Measurements from ENCODE around the gene RBM7. TPM values are rescaled to one million over a fixed set of nuclear protein-coding genes. Genes with fewer than 3 reads are reported as not detected.
A peak's percentile ranks its signal among the peaks of the same experiment; 100 is the strongest.

The RBM7 gene
- 17.4 and 19.9 TPM in 2 replicates for total RNA-seq (2014; rRNA removed; shearing (Covaris generic))

GRCh38 chr11:114400216-114400914 is at the start of gene RBM7, which contains the start of gene C11orf71:
Gene RBM7 (plus strand): TSS chr11:114400666. CDS start chr11:114400672, 6 bp downstream.
Gene C11orf71 (minus strand): TSS chr11:114400511. CDS start chr11:114400331, 180 bp downstream.
- Histone ChIP-seq H3K36me3 (peaks cover 7% of the 10 kb centered on the region), H3K27me3 (no peaks in the 10 kb centered on the region), H3K27ac (peak within 1 kb of the TSS; percentile 92), H3K4me1 (no peaks in the 10 kb centered on the region), H3K9me3 (replicated peaks) (no peaks in the 10 kb centered on the region), H3K4me3 (peak within 1 kb of the TSS; percentile 66)
- DNase-seq: peak; percentile 94

- Histone ChIP-seq H3K27me3 (no peaks in the 10 kb centered on the region), H3K27ac (no peak overlapping the region), H3K4me3 (no peak overlapping the region), H3K9me3 (replicated peaks) (no peaks in the 10 kb centered on the region), H3K36me3 (no peaks in the 10 kb centered on the region), H3K4me1 (peaks cover 12% of the 10 kb centered on the region; the same call in 1 of the 2 replicates)
- DNase-seq: no peak
Measured at GRCh38 chr11:114353443-114353842, 47.0 kb upstream of the RBM7 start.

- no peak overlapping the region for H3K4me3 ChIP-seq
- no peaks in the 10 kb centered on the region for H3K27me3 ChIP-seq
- H3K36me3 ChIP-seq: no peaks in the 10 kb centered on the region
- no peak overlapping the region for H3K27ac ChIP-seq
- H3K4me1 ChIP-seq: peaks cover 12% of the 10 kb centered on the region; the same call in 1 of the 2 replicates
- H3K9me3 ChIP-seq (replicated peaks): no peaks in the 10 kb centered on the region
- no peak for DNase-seq
Measured at GRCh38 chr11:114354076-114354475, 46.4 kb upstream of the RBM7 start.

- Histone ChIP-seq H3K9me3 (replicated peaks) (no peaks in the 10 kb centered on the region), H3K4me1 (peaks cover 11% of the 10 kb centered on the region; the same call in 1 of the 2 replicates), H3K4me3 (no peak overlapping the region), H3K27me3 (no peaks in the 10 kb centered on the region), H3K36me3 (no peaks in the 10 kb centered on the region), H3K27ac (no peak overlapping the region)
- DNase-seq: no peak
Measured at GRCh38 chr11:114358716-114359115, 41.8 kb upstream of the RBM7 start.

- no peaks in the 10 kb centered on the region for H3K27me3 ChIP-seq
- DNase-seq: no peak
- H3K4me3 ChIP-seq: no peak overlapping the region
- no peaks in the 10 kb centered on the region for H3K36me3 ChIP-seq
- H3K4me1 ChIP-seq: peaks cover 10% of the 10 kb centered on the region; the same call in 1 of the 2 replicates
- no peak overlapping the region for H3K27ac ChIP-seq
- no peaks in the 10 kb centered on the region for H3K9me3 ChIP-seq (replicated peaks)
Measured at GRCh38 chr11:114359342-114359741, 41.1 kb upstream of the RBM7 start.

GRCh38 chr11:114362326-114362725 is 38.1 kb upstream of the RBM7 start:
- no peaks in the 10 kb centered on the region for H3K9me3 ChIP-seq (replicated peaks)
- DNase-seq: no peak
- H3K4me3 ChIP-seq: no peak overlapping the region
- no peak overlapping the region for H3K27ac ChIP-seq
- H3K4me1 ChIP-seq: peaks cover 15% of the 10 kb centered on the region; the same call in 1 of the 2 replicates
- H3K36me3 ChIP-seq: no peaks in the 10 kb centered on the region
- H3K27me3 ChIP-seq: no peaks in the 10 kb centered on the region

GRCh38 chr11:114362958-114363357 is 37.5 kb upstream of the RBM7 start:
- peaks cover 13% of the 10 kb centered on the region; the same call in 1 of the 2 replicates for H3K4me1 ChIP-seq
- no peak for DNase-seq
- H3K4me3 ChIP-seq: no peak overlapping the region
- H3K27me3 ChIP-seq: no peaks in the 10 kb centered on the region
- no peak overlapping the region for H3K27ac ChIP-seq
- no peaks in the 10 kb centered on the region for H3K9me3 ChIP-seq (replicated peaks)
- no peaks in the 10 kb centered on the region for H3K36me3 ChIP-seq

GRCh38 chr11:114366331-114367243 is 33.9 kb upstream of the RBM7 start:
- peak overlapping the region; percentile 39 for H3K4me3 ChIP-seq
- DNase-seq: peak; percentile 11 to 14
- no peaks in the 10 kb centered on the region for H3K36me3 ChIP-seq
- H3K27me3 ChIP-seq: no peaks in the 10 kb centered on the region
- H3K4me1 ChIP-seq: peaks cover 13% of the 10 kb centered on the region; the same call in 1 of the 2 replicates
- peak overlapping the region; percentile 80 for H3K27ac ChIP-seq
- no peaks in the 10 kb centered on the region for H3K9me3 ChIP-seq (replicated peaks)

- Histone ChIP-seq H3K36me3 (no peaks in the 10 kb centered on the region), H3K4me1 (peaks cover 13% of the 10 kb centered on the region; the same call in 1 of the 2 replicates), H3K4me3 (peak overlapping the region; percentile 39), H3K27me3 (no peaks in the 10 kb centered on the region), H3K27ac (peak overlapping the region; percentile 80), H3K9me3 (replicated peaks) (no peaks in the 10 kb centered on the region)
- DNase-seq: no peak
Measured at GRCh38 chr11:114367244-114367957, 33.1 kb upstream of the RBM7 start.

GRCh38 chr11:114368918-114369680 is 31.4 kb upstream of the RBM7 start:
- no peak for DNase-seq
- Histone ChIP-seq H3K4me3 (no peak overlapping the region), H3K9me3 (replicated peaks) (no peaks in the 10 kb centered on the region), H3K27ac (no peak overlapping the region), H3K27me3 (no peaks in the 10 kb centered on the region), H3K4me1 (peaks cover 13% of the 10 kb centered on the region; the same call in 1 of the 2 replicates), H3K36me3 (no peaks in the 10 kb centered on the region)

- no peak for DNase-seq
- no peaks in the 10 kb centered on the region for H3K9me3 ChIP-seq (replicated peaks)
- no peaks in the 10 kb centered on the region for H3K4me1 ChIP-seq
- no peaks in the 10 kb centered on the region for H3K27me3 ChIP-seq
- no peak overlapping the region for H3K27ac ChIP-seq
- no peaks in the 10 kb centered on the region for H3K36me3 ChIP-seq
- no peak overlapping the region for H3K4me3 ChIP-seq
Measured at GRCh38 chr11:114375052-114375451, 25.4 kb upstream of the RBM7 start.

GRCh38 chr11:114377612-114378267 is 22.7 kb upstream of the RBM7 start:
- DNase-seq: no peak

GRCh38 chr11:114379394-114380069 is 20.9 kb upstream of the RBM7 start:
- no peak for DNase-seq
- H3K27me3 ChIP-seq: no peaks in the 10 kb centered on the region
- H3K4me3 ChIP-seq: no peak overlapping the region
- no peaks in the 10 kb centered on the region for H3K36me3 ChIP-seq
- no peaks in the 10 kb centered on the region for H3K9me3 ChIP-seq (replicated peaks)
- H3K27ac ChIP-seq: no peak overlapping the region
- H3K4me1 ChIP-seq: no peaks in the 10 kb centered on the region

More at GRCh38 chr11:114377612-114378267, 22.7 kb upstream of the RBM7 start:
- no peaks in the 10 kb centered on the region for H3K27me3 ChIP-seq
- no peaks in the 10 kb centered on the region for H3K4me1 ChIP-seq
- no peak overlapping the region for H3K4me3 ChIP-seq
- H3K9me3 ChIP-seq (replicated peaks): no peaks in the 10 kb centered on the region
- no peak overlapping the region for H3K27ac ChIP-seq
- no peaks in the 10 kb centered on the region for H3K36me3 ChIP-seq
